Peyer's patch (tissue), 4 donors: Measurements from ENCODE around the gene ACAP2. TPM values are rescaled to one million over a fixed set of nuclear protein-coding genes. Genes with fewer than 3 reads are reported as not detected.

Experiments used
- DNase-seq, 3 donors: peaks; one replicate each; pipeline ENCODE4 v3.0.0-alpha.2; 2017 to 2019
- H3K27ac ChIP-seq, 4 donors: fragments of 200-600 bp; sonication (generic); one replicate each; pipeline ENCODE4 v1.5.1; 2016 to 2019
- H3K27me3 ChIP-seq, 2 donors: fragments of 200-600 bp; sonication (generic); one replicate each; pipeline ENCODE4 v1.5.1; 2019
- H3K36me3 ChIP-seq, 3 donors: fragments of 200-600 bp; sonication (generic); one replicate each; pipeline ENCODE4 v1.5.1; 2016 to 2019
- H3K4me1 ChIP-seq, 4 donors: fragments of 200-600 bp; sonication (generic); one replicate each; pipeline ENCODE4 v1.5.1; 2016 to 2019
- H3K4me3 ChIP-seq, 4 donors: fragments of 200-600 bp; sonication (generic); 1 replicate in 3 of 4; 2 replicates in 1 of 4; pipeline ENCODE4 v1.5.1; 2016 to 2019; ENCODE audit warnings: mild to moderate bottlenecking in 1 of 4
- H3K9me3 ChIP-seq, 4 donors: fragments of 200-600 bp; sonication (generic); one replicate each; pipeline ENCODE4 v1.5.1; 2016 to 2019; ENCODE audit warnings: mild to moderate bottlenecking in 1 of 4
- CTCF ChIP-seq, 6 experiments: fragments of 450-650 bp in 4 of 6; fragments of 200-600 bp in 2 of 6; sonication (generic) in 1 of 6; IDR thresholded peaks; one replicate each; pipeline ENCODE4 v1.5.1; 2017 to 2019; ENCODE audit warnings: antibody characterized with exemption in 6 of 6, mild to moderate bottlenecking in 3 of 6, moderate library complexity in 1 of 6
- POLR2A ChIP-seq, 2 donors: fragments of 450-650 bp; IDR thresholded peaks; one replicate each; pipeline ENCODE4 v1.5.1; 2017; ENCODE audit warnings: antibody characterized with exemption in 2 of 2, mild to moderate bottlenecking in 2 of 2, moderate library complexity in 2 of 2
- total RNA-seq, 4 donors: library from RNA; depleted of rRNA; stranded (reverse); fragments of >200 nt; gene quantifications; one replicate each; pipeline ENCODE4 v1.1.0, GENCODE V29; 2016

The ACAP2 gene
- total RNA-seq, 4 donors from 2014 or later = 63.7 to 96.6 (median 65.9) TPM

- Histone ChIP-seq H3K27ac (no peak overlapping the region), H3K27me3 (no peaks in the 10 kb centered on the region), H3K9me3 (no peaks in the 10 kb centered on the region), H3K4me3 (no peak overlapping the region), H3K36me3 (no peaks in the 10 kb centered on the region), H3K4me1 (no peaks in the 10 kb centered on the region)
- DNase-seq = peak in 1 of 3 donors; percentile 41
- TF ChIP-seq POLR2A (IDR thresholded peaks at IDR 0.05) = no peak
Observed at GRCh38 chr3:195251336-195252065, 191.3 kb downstream of the ACAP2 start.

GRCh38 chr3:195250473-195251251 lies 192.2 kb downstream of the ACAP2 start:
- no peaks in the 10 kb centered on the region for H3K27me3 ChIP-seq
- no peaks in the 10 kb centered on the region for H3K9me3 ChIP-seq
- TF ChIP-seq POLR2A (IDR thresholded peaks at IDR 0.05) (no peak), CTCF (IDR thresholded peaks at IDR 0.05) (peak in 2 of 6 experiments; percentile 3 to 5)
- H3K27ac ChIP-seq = no peak overlapping the region
- H3K4me3 ChIP-seq = no peak overlapping the region
- H3K36me3 ChIP-seq = no peaks in the 10 kb centered on the region
- DNase-seq = peak in 1 of 3 donors; percentile 56
- H3K4me1 ChIP-seq = no peaks in the 10 kb centered on the region

GRCh38 chr3:195249858-195250464 lies 192.9 kb downstream of the ACAP2 start:
- Histone ChIP-seq H3K4me3 (no peak overlapping the region), H3K9me3 (no peaks in the 10 kb centered on the region), H3K27ac (no peak overlapping the region), H3K27me3 (no peaks in the 10 kb centered on the region), H3K4me1 (no peaks in the 10 kb centered on the region), H3K36me3 (no peaks in the 10 kb centered on the region)
- TF ChIP-seq CTCF (IDR thresholded peaks at IDR 0.05) (no peak), POLR2A (IDR thresholded peaks at IDR 0.05) (no peak)
- peak in 2 of 3 donors; percentile 14 to 34 for DNase-seq

- no peak for TF ChIP-seq CTCF (IDR thresholded peaks at IDR 0.05)
- no peak for TF ChIP-seq POLR2A (IDR thresholded peaks at IDR 0.05)
- no peak overlapping the region for H3K27ac ChIP-seq
- H3K4me3 ChIP-seq = no peak overlapping the region
- H3K9me3 ChIP-seq = no peaks in the 10 kb centered on the region
- no peaks in the 10 kb centered on the region for H3K4me1 ChIP-seq
- no peaks in the 10 kb centered on the region for H3K36me3 ChIP-seq
- peak in 2 of 3 donors; percentile 21 to 37 for DNase-seq
- no peaks in the 10 kb centered on the region for H3K27me3 ChIP-seq
Observed at GRCh38 chr3:195249057-195249770, 193.6 kb downstream of the ACAP2 start.

GRCh38 chr3:195248281-195248680 lies 194.5 kb downstream of the ACAP2 start:
- no peaks in the 10 kb centered on the region for H3K4me1 ChIP-seq
- peak in 1 of 3 donors; percentile 21 for DNase-seq
- TF ChIP-seq POLR2A (IDR thresholded peaks at IDR 0.05) (no peak), CTCF (IDR thresholded peaks at IDR 0.05) (no peak)

More at GRCh38 chr3:195248281-195248680, 194.5 kb downstream of the ACAP2 start:
- Histone ChIP-seq H3K9me3 (no peaks in the 10 kb centered on the region), H3K27ac (no peak overlapping the region), H3K27me3 (no peaks in the 10 kb centered on the region), H3K36me3 (no peaks in the 10 kb centered on the region), H3K4me3 (no peak overlapping the region)
